CD14-positive monocyte (primary cell): ENCODE data around the gene CDC42BPG. TPM values are rescaled to one million over a fixed set of nuclear protein-coding genes. Genes with fewer than 3 reads are reported as not detected.

Experiments
- DNase-seq, 3 donors: peaks; one replicate each; pipeline ENCODE4 v3.0.0-alpha.2; 2011 to 2022
- H2AFZ ChIP-seq: 2 replicates; pipeline ENCODE4 v1.6.0; 2012; ENCODE audit warnings: mild to moderate bottlenecking, low read depth, low read length, inconsistent platforms; ENCODE audit not compliant: insufficient read depth, poor library complexity, severe bottlenecking
- H3K27ac ChIP-seq, 2 donors: 1 replicate in 1 of 2; 2 replicates in 1 of 2; pipeline ENCODE4 v1.5.1; 2012 to 2013; ENCODE audit warnings: low read length in 2 of 2, control low read depth in 1 of 2, inconsistent platforms in 1 of 2, low read depth in 1 of 2, mild to moderate bottlenecking in 1 of 2
- H3K27me3 ChIP-seq, 2 donors: one replicate each; pipeline versions ENCODE4 v1.6.0 to v1.6.1; 2011 to 2013; ENCODE audit warnings: low read length in 2 of 2; ENCODE audit not compliant: control insufficient read depth in 2 of 2, insufficient read depth in 2 of 2
- H3K36me3 ChIP-seq, 2 donors: replicated peaks in 1 of 2; 1 replicate in 1 of 2; 2 replicates in 1 of 2; pipeline versions ENCODE4 v1.5.1 to v1.6.1; 2012 to 2013; ENCODE audit warnings: low read length in 2 of 2, control low read depth in 1 of 2, inconsistent platforms in 1 of 2, mild to moderate bottlenecking in 1 of 2; ENCODE audit not compliant: insufficient read depth in 2 of 2, control insufficient read depth in 1 of 2
- H3K4me1 ChIP-seq, 2 donors: 1 replicate in 1 of 2; 2 replicates in 1 of 2; pipeline versions ENCODE4 v1.5.1 to v1.6.1; 2012 to 2013; ENCODE audit warnings: low read length in 2 of 2, control low read depth in 1 of 2, inconsistent platforms in 1 of 2, mild to moderate bottlenecking in 1 of 2, moderate library complexity in 1 of 2; ENCODE audit not compliant: insufficient read depth in 2 of 2, control insufficient read depth in 1 of 2
- H3K4me2 ChIP-seq: replicated peaks from 2 replicates; pipeline ENCODE3; 2012; ENCODE audit warnings: low read length, moderate library complexity, mild to moderate bottlenecking; ENCODE audit not compliant: poor library complexity, severe bottlenecking; ENCODE audit errors: extremely low read depth
- H3K4me3 ChIP-seq, 3 experiments: fragments of 200-600 bp in 1 of 3; sonication (generic) in 1 of 3; replicated peaks in 1 of 3; 1 replicate in 2 of 3; 2 replicates in 1 of 3; pipeline ENCODE4 v1.5.1; 2011 to 2013; ENCODE audit warnings: low read length in 3 of 3, mild to moderate bottlenecking in 3 of 3, control low read depth in 2 of 3, low read depth in 2 of 3, inconsistent platforms in 1 of 3, moderate library complexity in 1 of 3
- H3K79me2 ChIP-seq: 2 replicates; pipeline ENCODE4 v1.6.0; 2012; ENCODE audit warnings: mild to moderate bottlenecking, control low read depth, inconsistent platforms, low read length, moderate library complexity; ENCODE audit not compliant: insufficient read depth
- H3K9ac ChIP-seq: 2 replicates; pipeline ENCODE4 v1.6.0; 2017; ENCODE audit warnings: low read length, mild to moderate bottlenecking; ENCODE audit not compliant: insufficient read depth, poor library complexity, severe bottlenecking
- H3K9me3 ChIP-seq, 2 donors: replicated peaks in 1 of 2; 1 replicate in 1 of 2; 2 replicates in 1 of 2; pipeline versions ENCODE4 v1.5.1 to v1.6.1; 2012 to 2013; ENCODE audit warnings: low read length in 2 of 2, control low read depth in 1 of 2; ENCODE audit not compliant: control insufficient read depth in 1 of 2, insufficient read depth in 1 of 2
- H4K20me1 ChIP-seq: 2 replicates; pipeline ENCODE4 v1.6.0; 2012; ENCODE audit warnings: mild to moderate bottlenecking, low read length, control low read depth, moderate library complexity; ENCODE audit not compliant: insufficient read depth
- H3K27ac Mint-ChIP-seq, 7 donors: one replicate each; pipeline ENCODE4 v1.8.0; 2020; ENCODE audit warnings: mild to moderate bottlenecking in 7 of 7, mixed read lengths in 7 of 7, moderate library complexity in 6 of 7, inconsistent platforms in 2 of 7
- H3K27me3 Mint-ChIP-seq, 3 donors: one replicate each; pipeline ENCODE4 v1.8.0; 2021 to 2022; ENCODE audit warnings: low read depth in 3 of 3, mild to moderate bottlenecking in 3 of 3, mixed read lengths in 3 of 3, moderate library complexity in 3 of 3, inconsistent platforms in 1 of 3
- H3K36me3 Mint-ChIP-seq, 2 donors: one replicate each; pipeline ENCODE4 v1.8.0; 2020; ENCODE audit warnings: mixed read lengths in 2 of 2, inconsistent platforms in 1 of 2, mild to moderate bottlenecking in 1 of 2
- H3K4me1 Mint-ChIP-seq: one replicate; pipeline ENCODE4 v1.8.0; 2020; ENCODE audit warnings: mild to moderate bottlenecking, mixed read lengths
- H3K4me3 Mint-ChIP-seq, 2 donors: one replicate each; pipeline ENCODE4 v1.8.0; 2020; ENCODE audit warnings: mild to moderate bottlenecking in 2 of 2, mixed read lengths in 2 of 2, moderate library complexity in 1 of 2
- H3K9me3 Mint-ChIP-seq, 7 donors: one replicate each; pipeline ENCODE4 v1.8.0; 2020 to 2022; ENCODE audit warnings: mixed read lengths in 7 of 7, mild to moderate bottlenecking in 6 of 7, moderate library complexity in 6 of 7, inconsistent platforms in 2 of 7
- CTCF ChIP-seq: fragments of 200-600 bp; IDR thresholded peaks from one replicate; pipeline ENCODE4 v1.8.0; 2022; ENCODE audit warnings: antibody characterized with exemption, mild to moderate bottlenecking
- WGBS: methylation state at CpG from one replicate; pipeline ENCODE4 v1.1.5; 2013; ENCODE audit warnings: missing lambda C conversion rate; ENCODE audit not compliant: insufficient coverage; 5-methylcytosine and 5-hydroxymethylcytosine counted together
- intact Hi-C, 2 donors: fragments of 100-400 bp; cut with micrococcal nuclease; formaldehyde crosslinking; loops; one replicate each; pipeline versions ENCODE4 v1.15.0 to v1.15.1; 2023
- polyA plus RNA-seq, 3 donors: library from polyadenylated mRNA; depleted of rRNA in 1 of 3; unstranded in 2 of 3; stranded (reverse) in 1 of 3; fragments of 300-500 nt in 2 of 3; fragments of >200 nt in 1 of 3; fragmentation: Illumina TruSeq in 2 of 3; gene quantifications; 1 replicate in 2 of 3; 2 replicates in 1 of 3; pipeline ENCODE4 v1.2.3, GENCODE V29; 2012 to 2021

CDC42BPG gene
- polyA plus RNA-seq, 3 donors: 0.23 TPM; not detected in 2

- 100% methylated on average over 1 of the region's 12 CpGs for WGBS
- Mint-ChIP-seq H3K4me3 (no peak overlapping the region), H3K36me3 (peaks cover 13% of the 10 kb centered on the region in 2 donors), H3K27ac (no peak overlapping the region), H3K9me3 (no peaks in the 10 kb centered on the region), H3K4me1 (peaks cover 9% of the 10 kb centered on the region), H3K27me3 (no peaks in the 10 kb centered on the region)
- no peak for DNase-seq
- no peak overlapping the region for H3K4me2 ChIP-seq
- no peaks in the 10 kb centered on the region for H3K79me2 ChIP-seq
- no peaks in the 10 kb centered on the region for H3K27me3 ChIP-seq
- peaks cover 0 to under 1% of the 10 kb centered on the region in 2 donors for H3K4me1 ChIP-seq
- TF ChIP-seq CTCF: no peak
- peaks cover 16 to 19% of the 10 kb centered on the region in 2 donors for H3K36me3 ChIP-seq
- no peak overlapping the region for H3K27ac ChIP-seq
- no peaks in the 10 kb centered on the region for H4K20me1 ChIP-seq
- H2AFZ ChIP-seq: no peak overlapping the region
- no peak overlapping the region for H3K9ac ChIP-seq
- intact Hi-C loops: loop anchor here in 1 of 2 donors (10.0 kb wide), 1 partner anchor 60 kb away; the partner anchor contains the start of gene CDC42BPG
- H3K9me3 ChIP-seq: no peaks in the 10 kb centered on the region
- no peak overlapping the region for H3K4me3 ChIP-seq
These were observed 59.5 kb downstream of the CDC42BPG start for GRCh38 chr11:64784813-64785581.

GRCh38 chr11:64778473-64779298, 65.8 kb downstream of the CDC42BPG start, which contains the start of gene SF1:
TSS of gene SF1 (minus strand) at chr11:64778542. CDS start at chr11:64778392, 150 bp downstream.
- peak within 1 kb of the TSS; percentile 82 for H2AFZ ChIP-seq
- peak within 1 kb of the TSS; percentile 95 for H3K9ac ChIP-seq
- peaks cover 39% of the 10 kb centered on the region for H3K79me2 ChIP-seq
- H3K4me3 ChIP-seq: peak within 1 kb of the TSS; percentile 66 to 98 (median 94)
- H4K20me1 ChIP-seq: peaks cover 39% of the 10 kb centered on the region
- no peaks in the 10 kb centered on the region for H3K9me3 Mint-ChIP-seq
- peak within 1 kb of the TSS; percentile 96 to 98 (median 97) for H3K27ac Mint-ChIP-seq
- H3K4me1 Mint-ChIP-seq: peaks cover 44% of the 10 kb centered on the region
- H3K27me3 Mint-ChIP-seq: no peaks in the 10 kb centered on the region
- peaks cover 22 to 28% of the 10 kb centered on the region in 2 donors for H3K4me1 ChIP-seq
- DNase-seq: peak; percentile 99 to 100 (median 100)
- no peaks in the 10 kb centered on the region for H3K27me3 ChIP-seq
- H3K27ac ChIP-seq: peak within 1 kb of the TSS; percentile 89 to 92
- intact Hi-C loops: no loop called here
- peaks cover 38% of the 10 kb centered on the region in 2 donors for H3K36me3 Mint-ChIP-seq
- peaks cover 29 to 33% of the 10 kb centered on the region in 2 donors for H3K36me3 ChIP-seq
- no peaks in the 10 kb centered on the region for H3K9me3 ChIP-seq
- 0% methylated on average over 56 of the region's 80 CpGs for WGBS
- H3K4me2 ChIP-seq: peak within 1 kb of the TSS; percentile 90
- peak within 1 kb of the TSS; percentile 90 to 92 for H3K4me3 Mint-ChIP-seq
- TF ChIP-seq CTCF: no peak
